Heart left ventricle (tissue), 16 donors: ENCODE measurements around the gene SH3BP5. TPM values are rescaled to one million over a fixed set of nuclear protein-coding genes. Genes with fewer than 3 reads are reported as not detected.

ENCODE experiments used
- ATAC-seq, 4 donors: fragments of 200-7000 bp; cut with Tn5 transposase; one replicate each; pipeline ENCODE4 v1.9.1; 2020 to 2022; ENCODE audit warnings: moderate library complexity in 4 of 4, mild to moderate bottlenecking in 3 of 4, moderate number of reproducible peaks in 1 of 4
- DNase-seq, 5 donors: peaks; one replicate each; pipeline ENCODE4 v3.0.0-alpha.2; 2020
- H3K27ac ChIP-seq, 12 donors: fragments of 200-600 bp; sonication (generic) in 4 of 12; one replicate each; pipeline versions ENCODE4 v1.5.0 to v1.8.0; 2016 to 2022; ENCODE audit warnings: mild to moderate bottlenecking in 2 of 12
- H3K27me3 ChIP-seq, 9 donors: fragments of 200-600 bp; sonication (generic) in 2 of 9; one replicate each; pipeline versions ENCODE4 v1.5.1 to v1.8.0; 2016 to 2022; ENCODE audit warnings: mild to moderate bottlenecking in 3 of 9
- H3K36me3 ChIP-seq, 9 donors: fragments of 200-600 bp; sonication (generic) in 2 of 9; one replicate each; pipeline versions ENCODE4 v1.5.0 to v1.8.0; 2018 to 2022; ENCODE audit warnings: mild to moderate bottlenecking in 2 of 9
- H3K4me1 ChIP-seq, 12 donors: fragments of 200-600 bp; sonication (generic) in 4 of 12; one replicate each; pipeline versions ENCODE4 v1.5.0 to v1.8.0; 2016 to 2022; ENCODE audit warnings: mild to moderate bottlenecking in 3 of 12
- H3K4me3 ChIP-seq, 12 donors: fragments of 200-600 bp; sonication (generic) in 4 of 12; one replicate each; pipeline versions ENCODE4 v1.5.0 to v1.8.0; 2017 to 2022; ENCODE audit warnings: mild to moderate bottlenecking in 9 of 12, moderate library complexity in 4 of 12
- H3K9me3 ChIP-seq, 12 donors: fragments of 200-600 bp; sonication (generic) in 4 of 12; one replicate each; pipeline versions ENCODE4 v1.5.0 to v1.8.0; 2016 to 2022; ENCODE audit warnings: mild to moderate bottlenecking in 1 of 12
- CTCF ChIP-seq, 12 donors: fragments of 200-600 bp; sonication (generic) in 4 of 12; IDR thresholded peaks; one replicate each; pipeline versions ENCODE4 v1.5.0 to v1.8.0; 2018 to 2022; ENCODE audit warnings: antibody characterized with exemption in 12 of 12, mild to moderate bottlenecking in 5 of 12
- POLR2A ChIP-seq, 2 donors: fragments of 450-650 bp; IDR thresholded peaks; one replicate each; pipeline ENCODE4 v1.6.1; 2017; ENCODE audit warnings: antibody characterized with exemption in 2 of 2, mild to moderate bottlenecking in 2 of 2, moderate library complexity in 2 of 2
- WGBS, 4 donors: extraction: QIAGEN DNeasy Blood & Tissue Kit in 2 of 4; methylation state at CpG; one replicate each; pipeline versions ENCODE4 v1.1.5 to v1.1.7; 2013 to 2018; 5-methylcytosine and 5-hydroxymethylcytosine counted together
- intact Hi-C, 10 donors: fragments of 100-400 bp; cut with DNase I; formaldehyde crosslinking; loops; one replicate each; pipeline versions ENCODE4 v1.11.1 to v1.14.2; 2022
- polyA plus RNA-seq, 2 donors: library from polyadenylated mRNA; stranded (reverse); fragments of 200-250 nt; gene quantifications; one replicate each; pipeline ENCODE4 v1.2.3, GENCODE V29; 2013
- total RNA-seq, 9 donors: library from RNA; depleted of rRNA in 2 of 9; stranded (reverse); fragments of >200 nt in 2 of 9; fragmentation: NEBNext Ultra II Directional in 3 of 9; extraction: Animal tissue kit (Norgen Biotek cat#: 25700) in 3 of 9; gene quantifications; one replicate each; pipeline versions ENCODE4 v1.1.0 to v1.2.4, GENCODE V29; 2016 to 2023
- donor health status: ischemic (EF 13 %, LVEDD 7.1; RV severe dilation, severe dysfunction).
- donor health status: healthy with polysubstance abuse.
- donor health status: DM: no; HTN: yes; CAD: no.
- donor health status: DM: no; HTN: no; CAD: no.
- donor health status: ischemic (EF 25% LVEDD 6.9; RV normal size, moderate dysfunction).
- donor health status: ischemic (EF 25% LVEDD 5.7; RV mildly dilated, moderate dysfunction).
- donor health status: healthy.
- donor health status: DM: yes; HTN: yes; CAD: no.
- donor health status: ischemic (EF 35%, LVEDD 5.7; RV mildly dilated, moderate dysfunction).
- donor health status: nonischemic (EF 11% LVEDD 7.7; RV severe dilation, severe dysfunction).
- donor health status: DM: yes; HTN: yes; CAD: no.
- donor health status: PGD.
- donor health status: ischemic (EF 29% LVEDD 5.4; RV normal size, mild dysfunction).
- donor health status: nonischemic (EF 23%, LVEDD 6.1; RV moderate dilation, normal function).

Gene SH3BP5
- total and polyA plus RNA-seq, 11 donors: 4.9 to 28.6 (median 9.9) TPM

- H3K36me3 ChIP-seq: peaks cover 0 to 30% (median 0%) of the 10 kb centered on the region in 9 donors
- no peaks in the 10 kb centered on the region for H3K27me3 ChIP-seq
- intact Hi-C loops: no loop called here
- no peaks in the 10 kb centered on the region for H3K9me3 ChIP-seq
- no peak for TF ChIP-seq POLR2A (IDR thresholded peaks at IDR 0.05)
- no peak for TF ChIP-seq CTCF (IDR thresholded peaks at IDR 0.05)
- H3K4me3 ChIP-seq: no peak overlapping the region
- H3K27ac ChIP-seq: peak overlapping the region in 9 of 12 donors; percentile 1 to 91 (median 50)
- WGBS, 4 donors: 58 to 64% (median 62%) methylated on average over 7 of the region's 7 CpGs
- ATAC-seq (peak in 2 of 4 donors; percentile 56 to 77), DNase-seq (peak in 4 of 5 donors; percentile 35 to 69 (median 60))
- H3K4me1 ChIP-seq: peaks cover 0 to 90% (median 63%) of the 10 kb centered on the region in 12 donors
These were observed 4.4 kb downstream of the SH3BP5 start for GRCh38 chr3:15327941-15328340.

- ATAC-seq (no peak), DNase-seq (no peak)
- Histone ChIP-seq H3K36me3 (peaks cover 0 to 30% (median 0%) of the 10 kb centered on the region in 9 donors), H3K4me1 (peaks cover 0 to 89% (median 59%) of the 10 kb centered on the region in 12 donors), H3K27ac (peak overlapping the region in 2 of 12 donors; percentile 19 to 31), H3K4me3 (no peak overlapping the region), H3K9me3 (no peaks in the 10 kb centered on the region), H3K27me3 (no peaks in the 10 kb centered on the region)
- TF ChIP-seq POLR2A (IDR thresholded peaks at IDR 0.05): no peak
- no peak for TF ChIP-seq CTCF (IDR thresholded peaks at IDR 0.05)
- intact Hi-C loops: no loop called here
- 89 to 96% (median 92%) methylated on average over 2 of the region's 2 CpGs for WGBS, 4 donors
These were observed 5.7 kb downstream of the SH3BP5 start for GRCh38 chr3:15326673-15327072.

GRCh38 chr3:15326037-15326436 is 6.3 kb downstream of the SH3BP5 start:
- 53 to 61% (median 58%) methylated on average over 3 of the region's 3 CpGs for WGBS, 4 donors
- H3K27me3 ChIP-seq: no peaks in the 10 kb centered on the region
- TF ChIP-seq CTCF (IDR thresholded peaks at IDR 0.05) (no peak), POLR2A (IDR thresholded peaks at IDR 0.05) (no peak)
- H3K4me3 ChIP-seq: no peak overlapping the region
- H3K4me1 ChIP-seq: peaks cover under 1 to 89% (median 61%) of the 10 kb centered on the region in 12 donors
- intact Hi-C loops: no loop called here
- ATAC-seq (no peak), DNase-seq (no peak)
- no peaks in the 10 kb centered on the region for H3K9me3 ChIP-seq
- peaks cover 0 to 30% (median 0%) of the 10 kb centered on the region in 9 donors for H3K36me3 ChIP-seq
- peak overlapping the region in 1 of 12 donors; percentile 1 for H3K27ac ChIP-seq

GRCh38 chr3:15325228-15325627 is 7.2 kb downstream of the SH3BP5 start:
- Histone ChIP-seq H3K4me3 (no peak overlapping the region), H3K4me1 (peaks cover 3 to 89% (median 67%) of the 10 kb centered on the region in 12 donors), H3K27ac (peak overlapping the region in 4 of 12 donors; percentile 2 to 29 (median 8)), H3K36me3 (peaks cover 0 to 30% (median 0%) of the 10 kb centered on the region in 9 donors), H3K9me3 (no peaks in the 10 kb centered on the region), H3K27me3 (no peaks in the 10 kb centered on the region)
- WGBS, 4 donors: 82 to 90% (median 86%) methylated on average over 4 of the region's 4 CpGs
- DNase-seq: peak in 1 of 5 donors; percentile 49
- intact Hi-C loops: no loop called here
- ATAC-seq: peak in 1 of 4 donors; percentile 40
- TF ChIP-seq CTCF (IDR thresholded peaks at IDR 0.05) (no peak), POLR2A (IDR thresholded peaks at IDR 0.05) (no peak)
